ENCODE data around the gene PIGO. TPM values are rescaled to one million over a fixed set of nuclear protein-coding genes. Genes with fewer than 3 reads are reported as not detected.

The PIGO gene
- total and polyA plus RNA-seq, 2 of the 8 experiments (the other 6 are each of a cell fraction or from before 2014, with no cell fraction given), result 20.5 to 31.3 TPM

DNA sequence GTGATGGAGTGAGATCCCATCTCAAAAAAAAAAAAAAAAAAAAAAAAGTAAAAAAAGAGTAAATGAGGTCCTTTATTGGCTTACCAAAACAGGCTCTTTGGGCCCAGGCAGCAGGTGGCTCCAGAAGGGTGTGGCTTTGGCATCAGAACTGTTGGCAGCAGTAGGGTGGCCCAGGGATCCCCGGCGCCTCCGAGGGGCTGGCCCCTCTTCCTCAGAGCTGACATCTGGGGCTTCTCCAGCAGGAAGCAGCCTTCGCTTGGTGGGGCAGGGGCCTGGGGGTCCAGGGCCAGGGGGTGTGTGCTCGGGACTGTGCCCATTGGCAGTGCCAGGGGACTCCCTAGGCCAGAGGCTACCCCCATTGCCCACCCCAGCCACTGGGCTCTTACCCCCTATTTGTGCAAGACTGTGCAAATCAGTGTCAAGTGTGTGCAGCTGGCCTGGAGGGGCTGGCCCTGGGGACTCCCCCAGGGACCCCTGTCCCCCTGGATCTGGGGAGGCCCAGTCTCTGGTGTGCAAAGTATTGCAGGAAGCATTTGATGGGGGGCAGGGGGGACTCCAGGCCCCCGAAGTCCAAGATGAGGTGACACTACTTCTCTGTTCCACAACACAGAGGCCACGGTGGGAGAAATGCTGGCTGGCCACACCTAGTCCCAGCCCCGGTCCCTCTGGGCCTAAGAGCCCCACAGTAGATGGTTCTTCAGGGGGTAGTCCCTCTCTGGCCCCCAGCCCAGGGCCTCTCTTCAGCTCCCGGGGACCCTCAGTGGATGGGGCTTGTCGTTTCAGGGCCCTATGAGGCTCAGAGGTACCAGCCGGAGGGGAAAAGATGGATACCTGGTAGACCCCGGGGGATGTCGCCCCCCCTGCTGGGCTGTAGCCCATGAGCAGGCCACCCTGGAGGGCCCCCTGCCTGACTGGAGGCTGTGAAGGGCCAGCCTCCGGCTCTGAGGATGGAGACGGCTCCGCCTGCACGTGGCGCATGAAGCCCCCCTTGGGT is 11.2 kb upstream of the PIGO start (continued):
- no peak for TF ChIP-seq BCL11A (IDR thresholded peaks at IDR 0.05; ENCODE audit: low read depth in 2 of 2, low read length in 2 of 2)
- no peak for TF ChIP-seq TBP (IDR thresholded peaks at IDR 0.05; ENCODE audit: low read depth, low read length)
- no peak for TF ChIP-seq SRF (IDR thresholded peaks at IDR 0.05; ENCODE audit: low read depth, low read length)
- no peak for TF ChIP-seq SP4 (IDR thresholded peaks at IDR 0.05; ENCODE audit: low read length)
- no peak for TF ChIP-seq YY1 (IDR thresholded peaks at IDR 0.05; ENCODE audit: low read depth, low read length)
